NCI-H2227 (cell line): Measurements from ENCODE around the gene LPP.

Experiments used
- DNase-seq: peaks from one replicate; lab custom pipeline; 2025; ENCODE audit not compliant: unreplicated experiment; lab: John Stamatoyannopoulos, UW

LPP gene

GRCh38 chr3:188219147-188219546 lies 65.2 kb downstream of the LPP start:
- no peak for DNase-seq

- DNase-seq, result no peak
Measured at GRCh38 chr3:188220097-188220788, 66.3 kb downstream of the LPP start.

GRCh38 chr3:188220988-188221818 lies 67.2 kb downstream of the LPP start:
- no peak for DNase-seq

- DNase-seq, result no peak
Measured at GRCh38 chr3:188223936-188224335, 70.0 kb downstream of the LPP start.

- no peak for DNase-seq
Measured at GRCh38 chr3:188227442-188227841, 73.5 kb downstream of the LPP start.

GRCh38 chr3:188229177-188229576 lies 75.2 kb downstream of the LPP start:
- DNase-seq, result no peak

- DNase-seq, result no peak
Measured at GRCh38 chr3:188229726-188230125, 75.8 kb downstream of the LPP start.

GRCh38 chr3:188230962-188231361 lies 77.0 kb downstream of the LPP start:
- DNase-seq, result no peak

GRCh38 chr3:188231456-188231855 lies 77.5 kb downstream of the LPP start:
- no peak for DNase-seq

GRCh38 chr3:188232656-188233055 lies 78.7 kb downstream of the LPP start:
- no peak for DNase-seq

- no peak for DNase-seq
Measured at GRCh38 chr3:188233320-188233719, 79.4 kb downstream of the LPP start.

- DNase-seq, result no peak
Measured at GRCh38 chr3:188234132-188234531, 80.2 kb downstream of the LPP start.

GRCh38 chr3:188236271-188236670 lies 82.3 kb downstream of the LPP start:
- no peak for DNase-seq

GRCh38 chr3:188239035-188239434 lies 85.1 kb downstream of the LPP start:
- no peak for DNase-seq

GRCh38 chr3:188239577-188239976 lies 85.6 kb downstream of the LPP start:
- no peak for DNase-seq

- DNase-seq, result no peak
Measured at GRCh38 chr3:188240189-188240981, 86.4 kb downstream of the LPP start.

- DNase-seq, result no peak
Measured at GRCh38 chr3:188241072-188241471, 87.1 kb downstream of the LPP start.

- DNase-seq, result no peak
Measured at GRCh38 chr3:188241883-188242282, 87.9 kb downstream of the LPP start.

- DNase-seq, result no peak
Measured at GRCh38 chr3:188242436-188243123, 88.6 kb downstream of the LPP start.

- no peak for DNase-seq
Measured at GRCh38 chr3:188243124-188243795, 89.3 kb downstream of the LPP start.
